GM10266 (cell line): ENCODE results near the gene FAM204A.

Experiments used
- DNase-seq: peaks from one replicate; pipeline ENCODE4 v3.0.0; 2012; ENCODE audit errors: extremely low spot score
- CTCF ChIP-seq: IDR thresholded peaks from 2 replicates; pipeline ENCODE4 v1.5.1; 2012; ENCODE audit warnings: mild to moderate bottlenecking, low read depth; ENCODE audit not compliant: control insufficient read depth, insufficient read depth; ENCODE audit errors: missing control alignments

FAM204A gene

DNA sequence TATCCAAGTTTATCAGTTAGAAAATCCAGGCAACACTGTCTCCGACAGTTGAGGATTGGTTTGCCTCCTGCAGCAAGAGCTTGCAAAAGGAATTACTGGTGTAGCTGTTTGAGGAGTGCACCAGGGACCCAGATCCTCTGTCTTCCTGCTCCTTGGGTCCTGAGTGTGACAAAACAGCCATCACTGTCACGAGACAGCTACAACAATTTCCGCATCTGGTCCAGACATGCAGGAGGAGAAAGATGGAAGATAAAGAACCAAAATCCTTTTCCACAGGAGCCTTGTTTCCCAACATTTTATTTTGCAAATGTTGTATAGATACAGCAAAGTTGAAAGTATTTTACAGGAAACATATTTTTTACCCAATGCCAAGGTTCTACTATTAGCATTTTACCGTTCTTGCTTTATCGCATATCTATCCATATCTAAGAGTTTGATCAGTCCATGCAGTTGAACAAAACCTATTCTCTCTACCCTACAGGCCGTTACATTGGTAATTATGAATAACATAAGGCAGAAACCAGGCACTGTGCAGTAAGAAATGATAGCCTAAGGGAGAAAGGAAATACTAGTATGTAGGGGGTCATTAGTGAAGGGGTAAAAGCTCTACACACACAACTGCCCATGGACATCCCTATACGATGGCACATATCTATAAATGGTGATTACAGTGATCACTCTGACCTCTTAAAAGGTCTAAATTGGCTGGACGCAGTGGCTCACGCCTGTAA, 54.9 kb downstream of the FAM204A start:
- TF ChIP-seq CTCF, result no peak

DNA sequence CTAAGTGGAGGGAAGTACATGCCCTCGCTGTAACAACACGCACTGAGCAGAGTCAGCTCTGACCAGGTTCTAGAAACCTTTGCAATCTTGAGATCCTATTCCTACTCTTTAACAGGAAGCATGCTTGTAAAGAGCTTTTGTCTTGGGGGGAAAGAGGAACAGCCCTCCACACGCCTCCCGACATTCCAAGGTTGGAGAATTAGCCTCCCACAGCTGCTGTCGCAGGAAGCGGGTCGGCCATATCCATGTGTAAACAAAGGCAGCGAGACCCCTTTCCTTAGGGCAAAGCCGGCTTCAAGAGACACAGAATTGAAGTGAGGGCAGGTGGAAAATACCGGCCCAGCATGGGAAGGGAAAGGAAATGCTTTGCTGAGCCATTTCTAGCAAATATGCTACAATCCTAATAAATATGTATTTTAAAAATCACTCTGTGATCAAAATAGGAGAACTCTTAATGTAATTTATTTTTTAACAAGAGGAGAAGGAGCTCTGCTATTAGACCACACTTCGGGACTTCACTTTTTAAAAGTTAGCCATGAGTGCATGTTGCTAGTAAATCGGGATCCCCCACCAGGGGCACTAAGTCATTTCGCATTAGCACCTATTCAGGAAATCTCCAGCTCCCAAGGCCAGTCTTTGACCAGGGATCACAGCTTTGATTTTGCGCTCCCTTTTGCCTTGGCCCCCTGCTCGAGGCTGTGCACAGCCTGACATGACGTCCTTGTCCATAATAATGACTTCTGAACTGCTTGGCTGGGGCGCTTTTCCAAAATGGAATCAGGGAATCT, 55.9 kb downstream of the FAM204A start:
- no peak for TF ChIP-seq CTCF

More for the DNA sequence above, 54.9 kb downstream of the FAM204A start:
- DNase-seq, result no peak

DNA sequence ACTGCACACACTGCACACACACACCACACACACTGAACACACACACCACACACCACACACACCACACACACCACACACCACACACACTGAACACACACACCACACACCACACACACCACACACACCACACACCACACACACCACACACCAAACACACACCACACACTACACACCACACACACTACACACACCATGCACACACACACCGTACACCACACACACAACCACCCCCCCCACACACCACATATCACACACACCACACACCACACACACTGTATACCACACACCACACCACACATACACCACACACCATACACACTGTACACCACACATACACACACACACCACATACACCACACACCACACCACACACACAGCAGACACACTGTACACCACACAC, 59.5 kb downstream of the FAM204A start:
- DNase-seq, result no peak
- TF ChIP-seq CTCF, result no peak

More for the DNA sequence above, 55.9 kb downstream of the FAM204A start:
- DNase-seq, result no peak

DNA sequence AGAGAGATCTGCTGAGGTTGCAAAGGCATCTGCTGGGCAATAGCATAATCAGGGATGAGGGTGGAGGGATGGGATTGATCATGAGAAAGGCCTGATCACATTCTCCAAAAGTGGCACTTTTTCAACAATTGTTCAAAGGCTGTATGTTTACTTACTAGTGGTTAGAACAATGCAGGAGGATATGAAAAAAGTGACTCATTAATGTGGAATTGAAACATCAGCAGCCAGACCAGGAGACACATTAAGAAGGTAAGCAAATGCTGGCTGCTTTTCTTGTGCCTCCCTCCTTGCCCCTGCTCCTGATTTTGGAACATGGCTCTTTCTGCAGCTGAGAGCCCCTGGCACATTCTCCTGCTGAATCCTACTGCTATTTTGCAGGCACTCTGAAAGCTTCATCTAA, 63.5 kb downstream of the FAM204A start:
- TF ChIP-seq CTCF, result no peak
- no peak for DNase-seq

DNA sequence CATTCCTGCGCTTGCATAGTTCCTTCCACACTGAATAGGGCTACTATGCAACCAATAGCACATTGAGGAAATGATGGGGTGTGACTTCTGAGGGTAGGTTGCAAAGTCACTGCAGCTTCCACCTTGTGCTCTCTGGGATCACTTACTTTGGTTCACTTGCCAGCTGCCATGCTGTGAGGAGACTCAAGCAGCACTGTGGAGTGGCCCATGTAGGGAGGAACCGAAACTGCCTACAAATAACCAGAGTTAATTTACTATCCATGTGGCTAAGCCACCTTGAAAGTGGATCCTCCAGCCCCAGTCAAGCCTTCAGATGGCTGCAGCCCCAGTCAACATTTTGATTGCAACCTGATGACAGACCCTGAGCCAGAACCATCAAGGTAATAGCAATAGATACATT, 64.3 kb downstream of the FAM204A start:
- no peak for TF ChIP-seq CTCF
- DNase-seq, result no peak

DNA sequence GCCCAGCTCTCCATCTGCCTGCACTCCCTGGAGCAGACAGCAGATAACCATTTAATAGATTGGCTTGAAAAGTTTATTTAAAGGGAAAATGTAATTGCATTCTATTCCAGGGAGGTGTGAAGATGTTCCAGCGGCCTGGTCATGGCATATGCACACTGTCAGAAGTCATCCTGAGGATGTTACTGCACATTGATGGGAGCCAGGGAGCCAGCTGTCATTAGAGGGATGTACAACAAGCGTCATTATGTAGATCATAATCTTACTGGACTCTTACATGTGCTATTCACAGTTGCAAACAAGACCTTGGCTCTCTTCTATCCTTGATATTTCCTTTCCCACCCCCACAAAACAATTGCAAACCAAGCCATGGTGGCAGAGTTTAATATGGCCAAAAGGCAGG, 65.4 kb downstream of the FAM204A start:
- no peak for TF ChIP-seq CTCF
- no peak for DNase-seq

DNA sequence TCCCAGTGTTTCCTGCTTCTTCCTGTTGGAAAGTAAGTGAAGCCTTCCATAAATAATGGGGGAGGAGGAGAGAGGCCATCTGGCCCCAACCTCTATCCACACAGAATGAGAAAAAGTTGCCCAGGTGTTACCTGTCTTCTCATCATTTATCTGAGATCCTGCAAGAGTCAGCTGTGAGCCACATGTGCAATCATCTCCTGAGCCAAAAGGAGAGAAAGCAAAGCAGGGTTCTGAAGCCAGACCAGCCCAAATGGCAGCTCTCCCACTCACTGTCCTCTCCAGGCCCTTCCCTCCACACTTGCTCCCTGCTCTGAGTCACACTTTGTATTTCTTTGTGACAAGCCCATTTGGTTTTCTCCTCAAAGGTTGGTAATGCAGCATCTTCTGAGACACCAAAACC, 65.9 kb downstream of the FAM204A start:
- TF ChIP-seq CTCF, result no peak
- DNase-seq, result no peak
